HG03280 (cell line): ENCODE results near the gene CST7.
A peak's percentile ranks its signal among the peaks of the same experiment; 100 is the strongest.

Experiments used
- ATAC-seq: cut with Tn5 transposase; IDR thresholded peaks from one replicate; pipeline ENCODE4 v1.9.1; 2021; ENCODE audit warnings: mild to moderate bottlenecking, moderate library complexity; ENCODE audit not compliant: unreplicated experiment

Gene CST7

DNA sequence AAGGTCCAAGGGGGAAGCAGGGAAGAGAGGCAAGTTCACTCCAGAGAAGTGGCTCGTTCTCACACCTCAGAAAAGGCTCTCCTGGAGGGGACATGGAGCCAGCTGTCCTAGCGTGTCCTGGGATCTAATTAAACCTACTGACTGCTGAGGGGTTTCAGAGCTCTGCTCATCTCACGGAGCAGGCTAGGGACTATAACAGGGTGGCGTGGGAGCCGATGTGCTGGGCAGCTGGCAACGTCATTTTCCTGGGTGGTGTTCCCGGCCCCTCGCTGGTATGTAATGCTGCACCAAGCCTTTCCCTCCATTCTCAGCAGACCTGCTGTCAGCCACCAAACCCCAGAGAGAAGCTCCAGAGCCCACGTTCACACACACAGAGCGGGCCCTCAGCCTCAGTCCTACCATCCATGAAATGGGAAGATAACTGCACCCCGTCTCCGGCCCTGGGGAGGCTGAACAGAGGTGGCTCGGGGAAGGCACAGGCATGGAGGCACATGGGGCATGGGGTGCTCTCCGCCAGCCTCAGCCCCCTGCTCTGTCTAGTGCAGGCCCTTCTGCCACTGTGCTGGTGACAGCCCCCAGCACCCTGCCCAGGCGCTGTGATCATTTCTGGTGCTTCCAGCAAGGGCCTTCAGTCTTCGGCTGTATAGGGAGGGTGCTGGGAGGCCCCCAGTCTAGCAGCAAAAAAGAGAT lies 1.9 kb downstream of the CST7 start:
- no peak for ATAC-seq

DNA sequence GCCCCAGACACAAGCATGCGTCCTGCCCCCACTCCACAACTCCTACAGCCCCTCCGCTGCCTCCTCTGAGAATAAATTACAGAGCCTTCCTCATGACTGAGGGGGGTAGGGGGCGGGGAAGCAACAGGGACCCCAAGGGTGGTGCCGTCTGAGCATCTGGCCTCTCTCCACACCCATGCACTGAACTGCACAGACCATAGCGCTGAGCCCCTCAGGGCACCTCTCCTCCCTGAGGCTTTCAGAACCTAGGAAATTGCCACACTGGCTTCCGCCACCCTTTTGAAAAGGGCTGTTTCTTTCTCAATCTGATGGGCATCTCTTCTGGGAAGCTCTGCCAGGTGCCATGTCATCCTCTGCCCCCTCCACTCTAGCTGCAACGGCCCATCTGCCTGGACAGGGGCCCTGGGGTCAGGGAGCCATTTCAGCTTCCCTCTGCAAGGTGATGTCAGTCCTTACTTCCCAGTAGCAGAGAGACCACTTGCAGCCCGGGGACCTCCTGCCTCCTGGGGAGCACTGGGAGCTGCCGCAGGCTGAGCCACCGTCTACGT lies 2.5 kb downstream of the CST7 start:
- no peak for ATAC-seq

GRCh38 chr20:24952376-24953208 lies 3.5 kb downstream of the CST7 start:
- no peak for ATAC-seq

DNA sequence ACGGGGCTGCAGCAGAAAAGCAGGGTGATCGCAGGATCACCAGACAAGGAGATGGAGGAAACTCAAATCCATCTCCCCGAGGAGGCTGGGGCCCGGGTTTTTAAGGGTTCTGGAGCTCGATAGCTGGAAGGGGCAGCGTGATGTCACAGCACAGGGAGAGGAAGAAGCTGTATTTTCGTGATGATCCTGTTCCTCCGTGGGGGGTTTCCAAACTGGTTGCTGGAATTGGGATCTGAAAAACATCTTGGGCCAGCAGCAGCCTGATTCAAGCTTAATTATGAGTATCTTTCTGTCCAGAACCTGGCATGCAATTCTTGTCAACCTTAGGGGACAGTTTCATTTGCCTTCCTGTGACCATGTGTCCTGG lies 4.1 kb downstream of the CST7 start:
- no peak for ATAC-seq

GRCh38 chr20:24953621-24954133 lies 4.6 kb downstream of the CST7 start:
- ATAC-seq, result no peak

- ATAC-seq, result no peak
Observed at GRCh38 chr20:24954151-24954550, 5.1 kb downstream of the CST7 start.

DNA sequence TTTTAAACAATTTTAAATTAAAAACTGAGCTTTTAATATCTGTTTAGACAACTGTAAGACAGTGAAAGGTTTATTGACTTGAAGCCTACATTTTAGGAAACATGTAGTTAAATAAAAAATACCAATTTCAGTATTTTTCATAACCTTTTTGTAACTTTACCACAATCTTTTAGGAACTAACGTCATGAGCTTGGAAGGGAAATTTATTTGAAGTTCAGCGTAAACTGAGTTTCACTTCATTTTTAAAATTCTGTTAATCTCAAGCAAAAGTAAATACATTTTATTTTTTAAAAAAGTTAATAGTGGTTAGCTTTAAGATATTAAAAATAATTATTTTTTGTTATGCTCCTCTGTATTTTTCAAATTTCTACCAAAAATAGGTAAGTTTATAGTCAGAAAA lies 5.5 kb downstream of the CST7 start:
- no peak for ATAC-seq

GRCh38 chr20:24955045-24955444 lies 6.0 kb downstream of the CST7 start:
- peak; percentile 69 for ATAC-seq

- ATAC-seq, result no peak
Observed at GRCh38 chr20:24956001-24956841, 7.2 kb downstream of the CST7 start.

GRCh38 chr20:24957326-24958016 lies 8.4 kb downstream of the CST7 start:
- no peak for ATAC-seq

- ATAC-seq, result no peak
Observed at GRCh38 chr20:24958506-24959385, 9.7 kb downstream of the CST7 start.

DNA sequence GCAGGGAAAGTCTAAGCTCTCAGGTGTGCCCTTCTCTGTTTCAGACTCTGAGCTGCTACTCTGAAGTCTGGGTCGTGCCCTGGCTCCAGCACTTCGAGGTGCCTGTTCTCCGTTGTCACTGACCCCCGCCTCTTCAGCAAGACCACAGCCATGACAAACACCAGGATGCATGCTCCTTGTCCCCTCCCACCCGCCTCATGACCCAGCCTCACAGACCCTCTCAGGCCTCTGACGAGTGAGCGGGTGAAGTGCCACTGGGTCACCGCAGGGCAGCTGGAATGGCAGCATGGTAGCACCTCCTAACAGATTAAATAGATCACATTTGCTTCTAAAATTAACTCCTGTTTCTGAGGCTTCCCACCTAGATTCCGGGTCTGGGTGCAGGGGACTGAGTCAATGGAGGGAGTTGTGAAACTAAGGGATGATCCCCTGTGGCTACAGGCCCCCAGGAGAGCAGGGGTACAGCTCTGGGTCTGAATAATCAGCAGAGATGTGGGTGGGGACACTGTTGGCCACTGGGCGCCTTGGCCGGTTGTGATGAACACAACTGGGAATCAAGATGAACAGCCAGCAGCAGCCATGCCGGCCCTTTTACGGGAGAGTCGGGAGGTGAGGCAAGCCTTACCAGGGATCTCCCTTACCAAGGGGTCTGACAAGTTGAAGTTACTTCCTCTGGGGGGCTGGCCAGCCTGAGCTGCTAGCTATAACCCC lies 10.7 kb downstream of the CST7 start:
- no peak for ATAC-seq

- no peak for ATAC-seq
Observed at GRCh38 chr20:24960302-24960801, 11.3 kb downstream of the CST7 start.

- ATAC-seq, result no peak
Observed at GRCh38 chr20:24960861-24961260, 11.8 kb downstream of the CST7 start.

DNA sequence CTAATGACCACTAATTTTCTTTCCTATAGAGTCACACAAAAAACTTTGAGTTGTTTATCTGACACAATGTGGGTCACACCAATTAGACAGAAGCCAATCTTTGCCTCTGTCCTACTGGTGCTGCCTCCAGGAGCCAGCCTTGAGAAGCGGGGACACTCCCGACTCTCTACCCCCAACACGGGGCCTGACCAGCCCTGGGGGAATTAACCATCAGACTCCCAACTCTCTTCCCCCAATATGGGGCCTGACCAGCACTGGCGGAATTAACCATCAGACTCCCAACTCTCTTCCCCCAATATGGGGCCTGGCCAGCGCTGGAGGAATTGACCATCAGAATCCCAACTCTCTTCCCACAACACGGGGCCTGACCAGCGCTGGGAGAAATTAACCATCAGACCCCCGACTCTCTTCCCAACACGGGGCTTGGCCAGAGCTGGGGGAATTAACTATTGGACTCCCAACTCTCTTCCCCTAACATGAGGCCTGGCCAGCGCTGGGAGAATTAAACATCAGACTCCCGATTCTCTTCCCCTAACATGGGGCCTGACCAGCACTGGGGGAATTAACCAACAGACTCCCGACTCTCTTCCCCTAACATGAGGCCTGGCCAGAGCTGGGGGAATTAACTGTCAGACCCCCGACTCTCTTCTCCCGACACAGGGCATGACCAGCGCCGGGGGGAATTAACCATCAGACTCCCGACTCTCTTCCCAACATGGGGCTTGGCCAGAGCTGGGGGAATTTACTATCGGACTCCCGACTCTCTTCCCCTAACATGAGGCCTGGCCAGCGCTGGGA lies 12.5 kb downstream of the CST7 start:
- no peak for ATAC-seq

DNA sequence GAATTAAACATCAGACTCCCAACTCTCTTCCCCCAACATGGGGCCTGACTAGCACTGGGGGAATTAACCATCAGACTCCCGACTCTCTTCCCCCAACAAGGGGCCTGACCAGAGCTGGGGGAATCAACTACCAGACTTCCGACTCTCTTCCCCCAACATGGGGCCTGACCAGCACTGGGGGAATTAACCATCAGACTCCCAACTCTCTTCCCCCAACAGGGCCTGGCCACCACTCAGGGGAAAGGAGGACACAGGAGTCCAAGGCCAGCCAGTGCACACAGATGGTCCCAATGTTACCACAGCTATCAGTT lies 13.1 kb downstream of the CST7 start:
- no peak for ATAC-seq

GRCh38 chr20:24962510-24962909 lies 13.4 kb downstream of the CST7 start:
- no peak for ATAC-seq
